Measurements from ENCODE around the gene FAM133A.

GRCh38 chrX:93673056-93673868, 744 bp upstream of the FAM133A start, which contains the start of gene NAP1L3:
- TF ChIP-seq POLR2A (IDR thresholded peaks at IDR 0.05) = no peak
- TF ChIP-seq EP300 (IDR thresholded peaks at IDR 0.05) = no peak

Measured in gastroesophageal sphincter (tissue), 2 donors.